HL-60/S4 treated with retinoic acid at 250 ng/mL for 4 days and 3 days (cell line): ENCODE measurements around the gene ABR.
"Not testable (repeated sequence)": the region's sequence is repeated elsewhere in the genome, so short reads cannot be mapped to it uniquely, and the experiment has no call there.

ENCODE experiments used
- in situ Hi-C: fragments of 300-500 bp; cut with MboI; formaldehyde crosslinking; loops from 2 replicates; pipeline ENCODE4 v1.7.0; 2022; ENCODE audit warnings: low sequenced_read_pairs

ABR gene

GRCh38 chr17:1097972-1098744 lies 81.6 kb downstream of the ABR start:
- in situ Hi-C loops: not testable (repeated sequence)

- in situ Hi-C loops: no loop called here
Observed at GRCh38 chr17:1096215-1096614, 83.6 kb downstream of the ABR start.

- in situ Hi-C loops: no loop called here
Observed at GRCh38 chr17:1095853-1096173, 84.0 kb downstream of the ABR start.

GRCh38 chr17:1095090-1095852 lies 84.5 kb downstream of the ABR start:
- in situ Hi-C loops: no loop called here

- in situ Hi-C loops: no loop called here
Observed at GRCh38 chr17:1094591-1094990, 85.2 kb downstream of the ABR start.

GRCh38 chr17:1091900-1092299 lies 87.9 kb downstream of the ABR start:
- in situ Hi-C loops: no loop called here

GRCh38 chr17:1091190-1091534 lies 88.6 kb downstream of the ABR start:
- in situ Hi-C loops: no loop called here

GRCh38 chr17:1090465-1091189 lies 89.2 kb downstream of the ABR start:
- in situ Hi-C loops: no loop called here

GRCh38 chr17:1089915-1090314 lies 89.9 kb downstream of the ABR start:
- in situ Hi-C loops: no loop called here

- in situ Hi-C loops: no loop called here
Observed at GRCh38 chr17:1087381-1088241, 92.2 kb downstream of the ABR start.

- in situ Hi-C loops: no loop called here
Observed at GRCh38 chr17:1083451-1084187, 96.2 kb downstream of the ABR start.

- in situ Hi-C loops: no loop called here
Observed at GRCh38 chr17:1082579-1082978, 97.2 kb downstream of the ABR start.

- in situ Hi-C loops: no loop called here
Observed at GRCh38 chr17:1078831-1079561, 100.8 kb downstream of the ABR start.

GRCh38 chr17:1077986-1078711 lies 101.6 kb downstream of the ABR start:
- in situ Hi-C loops: no loop called here

GRCh38 chr17:1077581-1077985 lies 102.2 kb downstream of the ABR start:
- in situ Hi-C loops: no loop called here

- in situ Hi-C loops: no loop called here
Observed at GRCh38 chr17:1076982-1077302, 102.8 kb downstream of the ABR start.

GRCh38 chr17:1076299-1076981 lies 103.3 kb downstream of the ABR start:
- in situ Hi-C loops: no loop called here

- in situ Hi-C loops: no loop called here
Observed at GRCh38 chr17:1074886-1075605, 104.7 kb downstream of the ABR start.
